GM18870 (cell line): ENCODE measurements around the gene EIF4H.
"Not testable (repeated sequence)": the region's sequence is repeated elsewhere in the genome, so short reads cannot be mapped to it uniquely, and the experiment has no call there.

Experiments
- ATAC-seq: cut with Tn5 transposase; IDR thresholded peaks from one replicate; pipeline ENCODE4 v1.9.1; 2021; ENCODE audit warnings: moderate library complexity; ENCODE audit not compliant: unreplicated experiment

EIF4H gene

GRCh38 chr7:74223711-74224510 lies 49.8 kb downstream of the EIF4H start:
- ATAC-seq = no peak

- no peak for ATAC-seq
Observed at GRCh38 chr7:74224511-74224832, 50.3 kb downstream of the EIF4H start.

GRCh38 chr7:74224907-74225306 lies 50.8 kb downstream of the EIF4H start:
- ATAC-seq = not testable (repeated sequence)

- no peak for ATAC-seq
Observed at GRCh38 chr7:74225400-74225799, 51.2 kb downstream of the EIF4H start.

GRCh38 chr7:74226633-74227032 lies 52.5 kb downstream of the EIF4H start:
- ATAC-seq = no peak

- no peak for ATAC-seq
Observed at GRCh38 chr7:74228951-74229900, 55.1 kb downstream of the EIF4H start.

GRCh38 chr7:74230446-74231231 lies 56.5 kb downstream of the EIF4H start:
- no peak for ATAC-seq

GRCh38 chr7:74231232-74231590 lies 57.1 kb downstream of the EIF4H start:
- ATAC-seq = peak; percentile 74

- ATAC-seq = no peak
Observed at GRCh38 chr7:74233655-74234285, 59.6 kb downstream of the EIF4H start.

GRCh38 chr7:74235518-74236268 lies 61.5 kb downstream of the EIF4H start:
- no peak for ATAC-seq

- no peak for ATAC-seq
Observed at GRCh38 chr7:74236284-74236683, 62.1 kb downstream of the EIF4H start.

GRCh38 chr7:74240482-74240881 lies 66.3 kb downstream of the EIF4H start:
- no peak for ATAC-seq

GRCh38 chr7:74242122-74242443 lies 67.9 kb downstream of the EIF4H start:
- ATAC-seq = no peak

- ATAC-seq = no peak
Observed at GRCh38 chr7:74246497-74246896, 72.3 kb downstream of the EIF4H start.
